NT2/D1 (cell line): ENCODE results near the gene BTBD17.

ENCODE experiments used
- DNase-seq: peaks from one replicate; pipeline ENCODE4 v3.0.0-alpha.2; 2011; ENCODE audit warnings: low read depth, low spot score
- H3K27me3 ChIP-seq: 2 replicates; pipeline ENCODE4 v1.6.0; 2011; ENCODE audit warnings: mild to moderate bottlenecking; ENCODE audit not compliant: insufficient read length, insufficient read depth
- H3K36me3 ChIP-seq: 2 replicates; pipeline ENCODE4 v1.6.1; 2011; ENCODE audit warnings: mild to moderate bottlenecking, low read length, mixed read lengths; ENCODE audit not compliant: insufficient read depth, insufficient read length
- H3K4me1 ChIP-seq: 2 replicates; pipeline ENCODE4 v1.5.1; 2011; ENCODE audit not compliant: insufficient read depth, insufficient read length
- H3K4me3 ChIP-seq: 2 replicates; pipeline ENCODE4 v1.5.1; 2011; ENCODE audit warnings: low read depth; ENCODE audit not compliant: insufficient read length
- H3K9ac ChIP-seq: 2 replicates; pipeline ENCODE4 v1.6.0; 2011; ENCODE audit warnings: low read depth; ENCODE audit not compliant: insufficient read length
- H3K9me3 ChIP-seq: 2 replicates; pipeline ENCODE4 v1.5.1; 2011; ENCODE audit warnings: mild to moderate bottlenecking, low read length; ENCODE audit not compliant: insufficient read depth
- SUZ12 ChIP-seq: IDR thresholded peaks from 2 replicates; pipeline ENCODE4 v1.6.1; 2011; ENCODE audit not compliant: insufficient read length, insufficient read depth; ENCODE audit errors: extremely low read depth
- YY1 ChIP-seq: IDR thresholded peaks from 2 replicates; pipeline ENCODE4 v1.6.1; 2011; ENCODE audit not compliant: insufficient read length, insufficient read depth
- ZNF274 ChIP-seq: IDR thresholded peaks from 2 replicates; pipeline ENCODE4 v1.6.1; 2011; ENCODE audit warnings: mild to moderate bottlenecking, low read depth, low read length

BTBD17 gene

GRCh38 chr17:74385201-74385600 lies 23.5 kb upstream of the BTBD17 start:
- H3K9me3 ChIP-seq, result no peaks in the 10 kb centered on the region
- peaks cover 12% of the 10 kb centered on the region for H3K4me1 ChIP-seq
- H3K9ac ChIP-seq, result no peak overlapping the region
- H3K27me3 ChIP-seq, result no peaks in the 10 kb centered on the region
- no peak for TF ChIP-seq ZNF274
- TF ChIP-seq YY1, result no peak
- TF ChIP-seq SUZ12, result no peak
- no peak overlapping the region for H3K4me3 ChIP-seq
- DNase-seq, result no peak
- H3K36me3 ChIP-seq, result no peaks in the 10 kb centered on the region

- no peaks in the 10 kb centered on the region for H3K27me3 ChIP-seq
- no peak overlapping the region for H3K4me3 ChIP-seq
- no peak for TF ChIP-seq ZNF274
- TF ChIP-seq SUZ12, result no peak
- TF ChIP-seq YY1, result no peak
- H3K4me1 ChIP-seq, result peaks cover 13% of the 10 kb centered on the region
- no peak for DNase-seq
- H3K36me3 ChIP-seq, result no peaks in the 10 kb centered on the region
- H3K9me3 ChIP-seq, result no peaks in the 10 kb centered on the region
- no peak overlapping the region for H3K9ac ChIP-seq
These were observed 21.5 kb upstream of the BTBD17 start for GRCh38 chr17:74383141-74383540.

- Histone ChIP-seq H3K9ac (no peak overlapping the region), H3K4me1 (peaks cover 5% of the 10 kb centered on the region), H3K4me3 (no peak overlapping the region), H3K27me3 (no peaks in the 10 kb centered on the region), H3K9me3 (no peaks in the 10 kb centered on the region), H3K36me3 (no peaks in the 10 kb centered on the region)
- DNase-seq, result no peak
- TF ChIP-seq YY1 (no peak), ZNF274 (no peak), SUZ12 (no peak)
These were observed 19.5 kb upstream of the BTBD17 start for GRCh38 chr17:74380959-74381808.

- H3K4me3 ChIP-seq, result no peak overlapping the region
- H3K9me3 ChIP-seq, result no peaks in the 10 kb centered on the region
- no peaks in the 10 kb centered on the region for H3K36me3 ChIP-seq
- no peak for DNase-seq
- H3K4me1 ChIP-seq, result peaks cover 5% of the 10 kb centered on the region
- TF ChIP-seq ZNF274 (no peak), YY1 (no peak), SUZ12 (no peak)
- H3K27me3 ChIP-seq, result no peaks in the 10 kb centered on the region
- H3K9ac ChIP-seq, result peak overlapping the region; percentile 65
These were observed 18.7 kb upstream of the BTBD17 start for GRCh38 chr17:74380086-74380958.

- peak overlapping the region; percentile 65 for H3K9ac ChIP-seq
- TF ChIP-seq ZNF274 (no peak), YY1 (no peak), SUZ12 (no peak)
- peak; percentile 79 for DNase-seq
- H3K9me3 ChIP-seq, result no peaks in the 10 kb centered on the region
- H3K27me3 ChIP-seq, result no peaks in the 10 kb centered on the region
- H3K4me1 ChIP-seq, result peaks cover 5% of the 10 kb centered on the region
- H3K4me3 ChIP-seq, result no peak overlapping the region
- no peaks in the 10 kb centered on the region for H3K36me3 ChIP-seq
These were observed 17.9 kb upstream of the BTBD17 start for GRCh38 chr17:74379495-74380085.

- H3K9ac ChIP-seq, result no peak overlapping the region
- H3K9me3 ChIP-seq, result no peaks in the 10 kb centered on the region
- TF ChIP-seq SUZ12, result no peak
- no peak for TF ChIP-seq ZNF274
- TF ChIP-seq YY1, result no peak
- H3K27me3 ChIP-seq, result peaks cover 2% of the 10 kb centered on the region
- H3K36me3 ChIP-seq, result no peaks in the 10 kb centered on the region
- peaks cover under 1% of the 10 kb centered on the region for H3K4me1 ChIP-seq
- H3K4me3 ChIP-seq, result no peak overlapping the region
- no peak for DNase-seq
These were observed 13.2 kb upstream of the BTBD17 start for GRCh38 chr17:74374858-74375257.
